NCI-H524 (cell line): ENCODE results near the gene MUC5AC.
"Not testable (repeated sequence)": the region's sequence is repeated elsewhere in the genome, so short reads cannot be mapped to it uniquely, and the experiment has no call there.

Experiments used
- DNase-seq, 2 experiments: peaks; one replicate each; lab custom pipeline; 2025; lab: John Stamatoyannopoulos, UW

MUC5AC gene

GRCh38 chr11:1162138-1162475, 4.4 kb downstream of the MUC5AC start:
- DNase-seq, result no peak

GRCh38 chr11:1162491-1163311, 4.9 kb downstream of the MUC5AC start:
- no peak for DNase-seq

DNA sequence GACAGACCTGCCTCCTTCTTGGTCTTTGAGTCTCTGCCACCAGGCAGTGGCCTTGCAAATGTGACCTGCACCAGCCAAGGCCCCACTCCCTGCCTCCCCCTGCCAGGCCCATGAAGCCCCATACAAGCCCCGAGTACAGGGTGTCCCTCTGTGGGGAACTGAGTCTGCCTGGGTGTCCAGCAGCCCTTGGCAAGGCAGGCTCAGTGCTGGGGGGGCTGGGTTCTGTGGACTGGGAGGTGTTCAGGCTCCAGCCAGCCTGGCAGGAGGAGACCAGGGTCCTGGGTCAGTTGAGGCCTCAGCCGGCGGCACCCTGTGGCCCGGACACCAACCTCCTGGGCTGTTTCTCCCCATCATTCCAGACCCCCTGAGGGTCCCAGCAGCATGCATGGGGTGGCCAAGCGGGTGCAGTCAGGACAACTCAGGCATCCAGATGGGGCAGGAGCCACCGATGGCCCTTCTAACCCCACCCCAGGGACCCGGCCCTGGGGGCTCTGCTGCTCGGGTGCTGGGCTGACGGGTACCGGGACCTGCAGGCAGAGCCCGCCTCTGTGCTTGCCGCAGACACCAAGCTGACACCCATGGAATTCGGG, 5.7 kb downstream of the MUC5AC start:
- no peak for DNase-seq

DNA sequence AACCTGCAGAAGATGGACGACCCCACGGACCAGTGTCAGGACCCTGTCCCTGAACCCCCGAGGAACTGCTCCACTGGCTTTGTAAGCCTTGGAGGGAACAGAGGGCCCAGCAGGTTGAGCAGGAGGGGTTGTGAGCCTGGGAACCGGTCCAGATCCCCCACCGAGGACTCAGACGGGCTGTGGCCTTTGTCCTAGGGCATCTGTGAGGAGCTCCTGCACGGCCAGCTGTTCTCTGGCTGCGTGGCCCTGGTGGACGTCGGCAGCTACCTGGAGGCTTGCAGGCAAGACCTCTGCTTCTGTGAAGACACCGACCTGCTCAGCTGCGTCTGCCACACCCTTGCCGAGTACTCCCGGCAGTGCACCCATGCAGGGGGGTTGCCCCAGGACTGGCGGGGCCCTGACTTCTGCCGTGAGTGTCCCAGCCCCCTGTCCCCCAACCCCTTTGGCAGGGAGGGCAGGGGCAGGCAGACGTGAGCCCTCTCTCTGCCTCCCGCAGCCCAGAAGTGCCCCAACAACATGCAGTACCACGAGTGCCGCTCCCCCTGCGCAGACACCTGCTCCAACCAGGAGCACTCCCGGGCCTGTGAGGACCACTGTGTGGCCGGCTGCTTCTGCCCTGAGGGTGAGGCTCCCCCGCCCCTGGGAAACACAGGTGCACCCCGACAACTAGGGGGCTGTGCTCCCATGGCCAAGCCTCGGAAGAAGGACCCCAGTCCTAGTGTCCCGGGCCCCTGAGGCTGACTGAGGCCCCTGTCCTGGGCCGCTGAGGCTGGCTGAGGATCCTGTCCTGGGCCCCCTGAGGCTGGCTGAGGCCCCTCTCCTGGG, 6.4 kb downstream of the MUC5AC start:
- no peak for DNase-seq

DNA sequence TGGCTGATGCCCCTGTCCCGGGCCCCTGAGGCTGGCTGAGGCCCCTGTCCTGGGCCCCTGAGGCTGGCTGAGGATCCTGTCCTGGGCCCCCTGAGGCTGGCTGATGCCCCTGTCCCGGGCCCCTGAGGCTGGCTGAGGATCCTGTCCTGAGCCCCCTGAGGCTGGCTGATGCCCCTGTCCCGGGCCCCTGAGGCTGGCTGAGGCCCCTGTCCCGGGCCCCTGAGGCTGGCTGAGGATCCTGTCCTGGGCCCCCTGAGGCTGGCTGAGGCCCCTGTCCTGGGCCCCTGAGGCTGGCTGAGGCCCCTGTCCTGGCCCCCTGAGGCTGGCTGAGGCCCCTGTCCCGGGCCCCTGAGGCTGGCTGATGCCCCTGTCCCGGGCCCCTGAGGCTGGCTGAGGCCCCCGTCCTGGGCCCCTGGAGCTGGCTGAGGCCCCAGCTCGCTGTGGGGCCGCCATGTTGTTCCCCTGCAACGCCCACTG, 7.1 kb downstream of the MUC5AC start:
- DNase-seq, result not testable (repeated sequence)

DNA sequence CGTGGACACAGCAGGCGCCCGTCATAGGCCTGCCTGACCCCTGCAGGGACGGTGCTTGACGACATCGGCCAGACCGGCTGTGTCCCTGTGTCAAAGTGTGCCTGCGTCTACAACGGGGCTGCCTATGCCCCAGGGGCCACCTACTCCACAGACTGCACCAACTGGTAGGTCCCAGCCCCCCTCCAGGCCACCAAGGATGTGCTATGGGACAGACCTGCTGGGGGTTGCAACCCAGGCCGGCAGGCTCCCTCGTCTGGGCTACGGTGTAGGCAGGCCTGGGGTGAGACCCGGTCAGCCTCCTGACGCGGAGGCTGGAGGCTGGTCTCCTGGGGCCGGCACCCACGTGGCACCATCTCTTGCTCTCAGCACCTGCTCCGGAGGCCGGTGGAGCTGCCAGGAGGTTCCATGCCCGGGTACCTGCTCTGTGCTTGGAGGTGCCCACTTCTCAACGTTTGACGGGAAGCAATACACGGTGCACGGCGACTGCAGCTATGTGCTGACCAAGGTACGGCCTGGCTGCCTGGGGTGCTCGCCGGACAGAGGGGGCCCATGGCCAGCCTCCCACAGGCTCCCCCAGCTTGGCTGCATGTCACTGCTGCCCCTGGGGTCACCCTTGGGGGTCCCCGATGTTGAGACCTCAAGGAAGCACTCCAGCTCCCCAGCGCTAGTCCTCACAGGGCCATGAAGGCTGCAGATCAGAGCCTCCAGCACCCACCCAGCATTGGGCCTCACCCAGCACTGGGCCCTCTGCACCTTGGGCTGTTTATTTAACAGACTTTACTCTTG, 7.7 kb downstream of the MUC5AC start:
- no peak for DNase-seq

DNA sequence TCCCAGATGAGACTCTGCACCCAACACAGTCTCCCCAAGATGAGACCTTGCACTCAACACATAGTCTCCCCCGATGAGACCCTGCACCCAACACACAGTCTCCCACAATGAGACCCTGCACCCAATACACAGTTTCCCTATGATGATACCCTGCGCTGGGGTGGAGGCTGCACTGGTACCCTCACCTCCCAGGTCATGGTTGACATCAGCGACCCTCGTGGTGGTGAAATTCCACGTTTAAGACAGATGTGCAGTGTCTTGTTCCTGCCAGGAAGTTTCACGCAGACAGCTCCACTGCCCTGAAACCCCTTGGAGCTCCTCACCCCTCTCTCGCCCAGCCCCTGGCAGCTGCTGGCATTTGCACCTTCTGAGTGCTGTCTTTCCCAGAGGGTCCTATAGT, 9.5 kb downstream of the MUC5AC start:
- DNase-seq, result no peak

DNA sequence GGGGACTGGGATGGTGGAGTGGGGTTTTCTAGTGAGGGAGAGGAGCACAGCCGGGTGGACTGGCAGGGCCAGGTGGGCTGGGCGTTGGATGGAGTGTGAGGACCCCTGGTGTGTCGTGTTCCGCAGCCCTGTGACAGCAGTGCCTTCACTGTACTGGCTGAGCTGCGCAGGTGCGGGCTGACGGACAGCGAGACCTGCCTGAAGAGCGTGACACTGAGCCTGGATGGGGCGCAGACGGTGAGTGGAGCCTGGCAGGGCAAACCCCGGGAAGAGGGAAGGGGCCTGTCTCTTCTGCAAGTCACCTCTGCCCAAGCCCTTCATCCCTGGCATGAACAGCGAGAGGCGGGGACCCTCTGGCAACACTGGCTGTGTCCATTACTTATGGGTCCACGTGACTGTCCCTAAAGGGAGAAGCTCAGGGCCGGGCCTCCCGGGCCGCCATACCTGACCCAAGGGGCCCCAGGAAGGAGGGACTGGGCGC, 10.0 kb downstream of the MUC5AC start:
- DNase-seq, result no peak

DNA sequence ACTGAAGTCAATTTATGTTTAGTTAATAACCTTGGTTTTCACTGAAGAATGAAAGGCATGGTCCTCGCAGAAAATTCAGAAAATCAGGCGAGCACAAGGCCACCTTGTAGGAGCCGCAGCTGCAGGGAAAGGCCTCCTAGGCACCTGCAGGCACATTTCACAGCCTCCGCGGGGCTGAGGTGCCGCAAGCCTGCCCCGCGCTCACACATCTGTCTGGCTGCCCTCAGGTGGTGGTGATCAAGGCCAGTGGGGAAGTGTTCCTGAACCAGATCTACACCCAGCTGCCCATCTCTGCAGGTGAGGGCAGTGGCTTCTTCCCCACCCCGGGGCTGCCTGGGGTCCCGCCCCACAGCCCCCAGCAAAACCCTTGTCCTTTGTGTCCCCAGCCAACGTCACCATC, 10.5 kb downstream of the MUC5AC start:
- no peak for DNase-seq

DNA sequence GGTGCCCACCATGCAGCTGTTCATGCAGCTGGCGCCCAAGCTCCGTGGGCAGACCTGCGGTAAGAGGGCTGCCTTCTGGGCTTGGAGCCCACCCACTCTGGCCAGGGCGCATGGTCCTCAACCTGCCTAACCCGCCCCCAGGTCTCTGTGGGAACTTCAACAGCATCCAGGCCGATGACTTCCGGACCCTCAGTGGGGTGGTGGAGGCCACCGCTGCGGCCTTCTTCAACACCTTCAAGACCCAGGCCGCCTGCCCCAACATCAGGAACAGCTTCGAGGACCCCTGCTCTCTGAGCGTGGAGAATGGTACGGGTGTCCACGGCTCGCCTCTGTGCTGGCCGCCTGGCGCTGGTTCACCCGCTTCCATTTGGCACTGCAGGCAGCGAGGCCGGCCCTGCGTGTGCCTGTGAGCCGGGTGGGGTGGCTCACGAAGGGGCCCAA, 11.0 kb downstream of the MUC5AC start:
- no peak for DNase-seq

DNA sequence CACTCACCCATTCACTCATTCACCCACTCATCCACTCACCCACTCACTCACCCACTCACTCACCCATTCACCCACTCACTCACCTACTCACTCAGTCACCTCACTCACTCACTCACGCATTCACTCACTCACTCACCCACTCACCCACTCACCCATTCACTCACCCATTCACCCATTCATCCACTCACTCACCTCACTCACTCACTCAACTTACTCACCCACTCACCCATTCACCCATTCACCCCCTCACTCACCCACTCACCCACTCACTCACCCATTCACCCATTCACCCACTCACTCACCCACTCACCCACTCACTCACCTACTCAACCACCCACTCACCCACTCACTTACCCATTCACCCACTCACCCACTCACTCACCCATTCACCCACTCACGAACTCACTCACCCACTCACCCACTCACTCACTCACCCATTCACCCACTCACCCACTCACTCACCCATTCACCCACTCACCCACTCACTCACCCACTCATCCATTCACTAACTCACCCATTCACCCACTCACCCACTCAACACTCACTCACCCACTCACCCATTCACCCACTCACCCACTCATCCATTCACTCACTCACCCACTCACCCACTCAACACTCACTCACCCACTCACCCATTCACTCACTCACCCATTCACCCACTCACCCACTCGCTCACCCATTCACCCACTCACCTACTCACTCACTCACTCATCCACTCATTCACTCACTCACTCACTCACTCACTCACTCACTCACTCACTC, 13.7 kb downstream of the MUC5AC start:
- DNase-seq, result no peak

DNA sequence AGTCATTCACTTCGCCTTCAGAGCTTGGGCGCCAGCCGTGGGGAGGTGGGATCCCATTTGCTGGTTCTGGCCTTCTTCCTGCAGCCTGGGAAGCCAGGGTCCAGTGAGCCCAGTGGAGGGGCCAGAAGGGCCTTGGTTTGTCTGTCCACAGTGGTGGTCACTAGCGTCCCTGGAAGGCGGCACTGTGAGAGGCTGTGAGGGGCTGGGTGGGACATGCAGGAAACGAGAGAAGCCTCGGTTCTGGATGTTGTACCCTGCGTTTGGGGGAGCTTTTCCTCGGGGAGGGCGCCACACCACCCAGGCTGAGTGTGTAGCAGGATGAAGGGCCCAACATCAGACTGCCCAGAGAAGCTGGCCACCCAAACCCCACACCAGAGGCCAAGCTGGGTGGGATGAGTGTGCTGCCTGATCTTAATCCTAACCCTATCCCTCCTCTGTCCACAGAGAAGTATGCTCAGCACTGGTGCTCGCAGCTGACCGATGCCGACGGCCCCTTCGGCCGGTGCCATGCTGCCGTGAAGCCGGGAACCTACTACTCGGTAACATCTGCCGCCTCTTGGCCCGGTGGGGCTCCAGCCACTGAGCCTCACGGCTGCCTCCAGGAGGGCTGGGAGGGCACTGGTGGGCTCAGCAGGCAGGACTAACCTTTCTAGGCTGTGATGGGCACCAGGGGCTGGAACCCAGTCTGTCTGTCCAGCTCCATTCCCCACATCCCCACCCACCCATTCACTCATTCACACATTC, 14.4 kb downstream of the MUC5AC start:
- DNase-seq, result no peak

DNA sequence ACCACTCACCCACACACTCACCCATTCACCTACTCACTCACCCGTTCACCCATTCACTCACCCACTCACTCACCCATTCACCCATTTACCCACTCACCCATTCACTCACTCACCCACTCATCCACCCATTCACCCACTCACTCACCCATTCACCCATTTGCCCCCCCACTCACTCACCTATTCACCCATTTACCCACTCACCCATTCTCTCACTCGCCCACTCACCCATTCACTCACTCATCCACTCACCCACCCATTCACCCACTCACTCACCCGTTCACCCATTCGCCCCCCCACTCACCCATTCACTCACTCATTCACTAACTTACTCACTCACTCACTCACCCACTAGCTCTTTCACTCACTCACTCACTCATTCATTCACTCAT, 15.0 kb downstream of the MUC5AC start:
- no peak for DNase-seq

- not testable (repeated sequence) for DNase-seq
Observed at GRCh38 chr11:1173396-1173795, 15.6 kb downstream of the MUC5AC start.

DNA sequence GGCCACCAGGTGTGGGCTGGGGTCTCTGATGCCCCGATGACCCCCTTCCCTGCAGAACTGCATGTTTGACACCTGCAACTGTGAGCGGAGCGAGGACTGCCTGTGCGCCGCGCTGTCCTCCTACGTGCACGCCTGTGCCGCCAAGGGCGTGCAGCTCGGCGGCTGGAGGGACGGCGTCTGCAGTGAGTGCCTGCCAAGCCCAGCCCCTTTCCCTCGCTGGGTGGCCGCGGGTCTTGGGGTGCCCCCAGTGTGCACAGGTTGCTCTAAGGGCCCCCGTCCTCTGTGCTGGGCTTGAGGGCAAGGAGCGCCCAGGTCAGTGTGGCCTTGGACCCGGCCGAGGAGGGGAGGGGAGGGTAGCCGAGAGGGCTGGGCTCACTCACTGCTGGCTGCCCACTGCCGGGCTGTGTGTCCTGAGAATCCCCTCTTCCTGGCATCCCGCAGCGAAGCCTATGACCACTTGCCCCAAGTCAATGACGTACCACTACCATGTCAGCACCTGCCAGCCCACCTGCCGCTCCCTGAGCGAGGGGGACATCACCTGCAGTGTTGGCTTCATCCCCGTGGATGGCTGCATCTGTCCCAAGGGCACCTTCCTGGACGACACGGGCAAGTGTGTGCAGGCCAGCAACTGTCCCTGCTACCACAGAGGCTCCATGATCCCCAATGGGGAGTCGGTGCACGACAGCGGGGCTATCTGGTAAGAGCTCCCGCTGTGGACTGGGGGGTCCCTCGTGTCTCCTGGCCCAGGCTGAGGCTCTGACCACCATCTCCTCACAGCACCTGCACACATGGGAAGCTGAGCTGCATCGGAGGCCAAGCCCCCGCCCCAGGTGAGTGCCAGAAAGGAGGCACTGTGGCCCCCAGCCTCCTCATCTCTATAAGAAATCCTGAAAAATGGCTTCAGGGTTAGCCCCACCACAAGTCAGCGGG, 17.0 kb downstream of the MUC5AC start:
- no peak for DNase-seq

- no peak for DNase-seq
Observed at GRCh38 chr11:1175461-1176223, 17.9 kb downstream of the MUC5AC start.

GRCh38 chr11:1176224-1177019, 18.7 kb downstream of the MUC5AC start:
- DNase-seq, result no peak
